HEK293T (cell line): ENCODE results near the gene SERPINB10.

Experiments used
- ARNT ChIP-seq: fragments of 450-650 bp; IDR thresholded peaks from 2 replicates; pipeline ENCODE4 v1.6.1; 2017; ENCODE audit warnings: mild to moderate bottlenecking
- BHLHE40 ChIP-seq: fragments of 450-650 bp; IDR thresholded peaks from 2 replicates; pipeline ENCODE4 v1.6.1; 2016; ENCODE audit warnings: mild to moderate bottlenecking, moderate library complexity, borderline replicate concordance
- FOXA1 ChIP-seq: fragments of 450-650 bp; IDR thresholded peaks from 2 replicates; pipeline ENCODE4 v1.6.1; 2016; ENCODE audit warnings: mild to moderate bottlenecking
- FOXK2 ChIP-seq: fragments of 450-650 bp; IDR thresholded peaks from 2 replicates; pipeline ENCODE4 v1.6.1; 2016; ENCODE audit warnings: mild to moderate bottlenecking
- FOXM1 ChIP-seq: fragments of 450-650 bp; IDR thresholded peaks from 2 replicates; pipeline ENCODE4 v1.6.1; 2017; ENCODE audit warnings: mild to moderate bottlenecking, borderline replicate concordance
- L3MBTL2 ChIP-seq: fragments of 450-650 bp; conservative IDR thresholded peaks from 2 replicates; pipeline ENCODE4 v1.6.1; 2016; ENCODE audit warnings: mild to moderate bottlenecking
- LEF1 ChIP-seq: fragments of 450-650 bp; IDR thresholded peaks from 2 replicates; pipeline ENCODE4 v1.6.1; 2017; ENCODE audit warnings: mild to moderate bottlenecking, borderline replicate concordance
- SP1 ChIP-seq: fragments of 450-650 bp; IDR thresholded peaks from 2 replicates; pipeline ENCODE4 v1.6.1; 2017
- SUZ12 ChIP-seq: fragments of 450-650 bp; IDR thresholded peaks from 2 replicates; pipeline ENCODE4 v1.6.1; 2016; ENCODE audit warnings: mild to moderate bottlenecking

DNA sequence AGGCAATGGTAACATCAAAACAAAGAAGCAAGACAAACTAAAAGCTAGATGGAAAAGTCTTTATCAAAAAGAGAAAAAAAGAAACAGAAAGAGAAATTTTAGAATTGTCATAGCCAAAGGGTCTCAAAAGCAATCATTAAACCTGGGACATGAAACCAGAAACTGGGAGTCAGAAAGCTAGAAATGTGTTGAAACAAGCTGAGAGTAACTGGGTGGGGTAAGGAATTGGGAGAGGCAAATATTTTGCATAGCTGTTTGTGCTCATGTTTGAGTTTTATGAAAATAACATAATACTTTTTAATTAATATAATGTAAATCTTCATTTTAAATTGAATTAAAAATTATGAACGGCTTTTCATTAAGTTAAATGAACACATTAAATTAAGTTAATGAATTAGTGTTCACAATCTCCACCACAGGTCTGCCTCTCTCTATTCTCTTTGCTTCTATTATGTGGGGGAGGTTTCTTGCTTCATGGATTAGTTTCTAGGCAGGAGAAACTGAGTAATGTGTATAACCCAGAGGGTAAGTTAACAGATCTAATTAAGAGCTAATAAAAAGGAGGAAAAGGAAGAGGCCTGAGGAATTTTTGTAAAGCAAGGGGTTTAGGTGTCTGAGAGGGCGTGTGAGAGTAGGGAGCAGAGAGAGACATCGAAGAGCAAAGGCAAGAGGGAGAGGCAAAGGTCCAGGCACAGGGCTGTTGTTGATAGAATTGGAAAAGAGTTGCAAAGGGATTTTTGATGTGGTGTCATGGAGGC, 40.2 kb upstream of the SERPINB10 start:
- no peak for TF ChIP-seq ARNT
- TF ChIP-seq LEF1 = no peak
- no peak for TF ChIP-seq BHLHE40
- TF ChIP-seq FOXA1 = no peak
- no peak for TF ChIP-seq L3MBTL2
- no peak for TF ChIP-seq SP1
- no peak for TF ChIP-seq SUZ12
- TF ChIP-seq FOXK2 = no peak
- TF ChIP-seq FOXM1 = no peak
